KOPT-K1 (cell line): Measurements from ENCODE around the gene RIC8B.

ENCODE experiments used
- H3K27ac ChIP-seq: fragments of 200-600 bp; sonication (generic); 2 replicates; pipeline ENCODE4 v1.5.1; 2016; ENCODE audit warnings: antibody characterized with exemption, mild to moderate bottlenecking, low read depth, low read length; ENCODE audit not compliant: poor library complexity, severe bottlenecking
- H3K36me3 ChIP-seq: fragments of 200-600 bp; sonication (generic); 2 replicates; pipeline ENCODE4 v1.5.1; 2017; ENCODE audit warnings: antibody characterized with exemption, mild to moderate bottlenecking, low read length, moderate library complexity; ENCODE audit not compliant: insufficient read depth
- H3K9me3 ChIP-seq: fragments of 200-600 bp; sonication (generic); 2 replicates; pipeline ENCODE4 v1.5.1; 2017; ENCODE audit warnings: antibody characterized with exemption, low read length, mild to moderate bottlenecking; ENCODE audit not compliant: insufficient read depth, poor library complexity, severe bottlenecking

RIC8B gene

GRCh38 chr12:106747973-106748436 lies 26.5 kb upstream of the RIC8B start:
- peak overlapping the region; percentile 20 for H3K27ac ChIP-seq
- peaks cover 9% of the 10 kb centered on the region for H3K9me3 ChIP-seq
- H3K36me3 ChIP-seq, result no peaks in the 10 kb centered on the region

- Histone ChIP-seq H3K27ac (no peak overlapping the region), H3K36me3 (no peaks in the 10 kb centered on the region), H3K9me3 (peaks cover 14% of the 10 kb centered on the region)
Measured at GRCh38 chr12:106750524-106750923, 24.0 kb upstream of the RIC8B start.

- Histone ChIP-seq H3K9me3 (peaks cover 14% of the 10 kb centered on the region), H3K27ac (no peak overlapping the region), H3K36me3 (no peaks in the 10 kb centered on the region)
Measured at GRCh38 chr12:106753526-106753925, 21.0 kb upstream of the RIC8B start.

- no peak overlapping the region for H3K27ac ChIP-seq
Measured at GRCh38 chr12:106754331-106754730, 20.2 kb upstream of the RIC8B start.

GRCh38 chr12:106757623-106758348 lies 16.7 kb upstream of the RIC8B start:
- H3K9me3 ChIP-seq, result peaks cover 7% of the 10 kb centered on the region
- no peaks in the 10 kb centered on the region for H3K36me3 ChIP-seq
- no peak overlapping the region for H3K27ac ChIP-seq

More at GRCh38 chr12:106754331-106754730, 20.2 kb upstream of the RIC8B start:
- Histone ChIP-seq H3K36me3 (no peaks in the 10 kb centered on the region), H3K9me3 (peaks cover 14% of the 10 kb centered on the region)

- Histone ChIP-seq H3K9me3 (no peaks in the 10 kb centered on the region), H3K36me3 (no peaks in the 10 kb centered on the region), H3K27ac (no peak overlapping the region)
Measured at GRCh38 chr12:106758349-106759110, 16.0 kb upstream of the RIC8B start.

GRCh38 chr12:106759526-106760183 lies 14.8 kb upstream of the RIC8B start:
- peak overlapping the region; percentile 92 for H3K27ac ChIP-seq
- H3K36me3 ChIP-seq, result no peaks in the 10 kb centered on the region
- no peaks in the 10 kb centered on the region for H3K9me3 ChIP-seq

- Histone ChIP-seq H3K9me3 (no peaks in the 10 kb centered on the region), H3K27ac (peak overlapping the region; percentile 92), H3K36me3 (no peaks in the 10 kb centered on the region)
Measured at GRCh38 chr12:106760184-106760531, 14.3 kb upstream of the RIC8B start.

- H3K36me3 ChIP-seq, result no peaks in the 10 kb centered on the region
- H3K27ac ChIP-seq, result no peak overlapping the region
- no peaks in the 10 kb centered on the region for H3K9me3 ChIP-seq
Measured at GRCh38 chr12:106764220-106764619, 10.3 kb upstream of the RIC8B start.

GRCh38 chr12:106764738-106765137 lies 9.7 kb upstream of the RIC8B start:
- H3K9me3 ChIP-seq, result no peaks in the 10 kb centered on the region
- H3K27ac ChIP-seq, result no peak overlapping the region
- H3K36me3 ChIP-seq, result no peaks in the 10 kb centered on the region

GRCh38 chr12:106766393-106766826 lies 8.1 kb upstream of the RIC8B start:
- no peak overlapping the region for H3K27ac ChIP-seq
- no peaks in the 10 kb centered on the region for H3K36me3 ChIP-seq
- H3K9me3 ChIP-seq, result no peaks in the 10 kb centered on the region

- no peaks in the 10 kb centered on the region for H3K36me3 ChIP-seq
- no peak overlapping the region for H3K27ac ChIP-seq
- no peaks in the 10 kb centered on the region for H3K9me3 ChIP-seq
Measured at GRCh38 chr12:106767206-106767605, 7.3 kb upstream of the RIC8B start.

- Histone ChIP-seq H3K36me3 (no peaks in the 10 kb centered on the region), H3K27ac (no peak overlapping the region)
Measured at GRCh38 chr12:106767954-106768822, 6.3 kb upstream of the RIC8B start.

GRCh38 chr12:106769078-106769477 lies 5.4 kb upstream of the RIC8B start:
- no peak overlapping the region for H3K27ac ChIP-seq
- H3K9me3 ChIP-seq, result no peaks in the 10 kb centered on the region
- H3K36me3 ChIP-seq, result no peaks in the 10 kb centered on the region

More at GRCh38 chr12:106767954-106768822, 6.3 kb upstream of the RIC8B start:
- H3K9me3 ChIP-seq, result no peaks in the 10 kb centered on the region
